Activated CD4-positive, alpha-beta T cell treated with anti-CD3 and anti-CD28 coated beads, Interleukin-10, Interleukin-2, amounts not matched to agents 100 ng/mL and 50 ng/mL, durations not matched to agents 16 hours and 8 hours (primary cell): ENCODE measurements around the gene JAML.
A peak's percentile ranks its signal among the peaks of the same experiment; 100 is the strongest.

Experiments
- DNase-seq: peaks from one replicate; pipeline ENCODE4 v3.0.0-alpha.2; 2020

Gene JAML

GRCh38 chr11:118215262-118215661 is 9.5 kb downstream of the JAML start:
- peak; percentile 70 for DNase-seq

DNA sequence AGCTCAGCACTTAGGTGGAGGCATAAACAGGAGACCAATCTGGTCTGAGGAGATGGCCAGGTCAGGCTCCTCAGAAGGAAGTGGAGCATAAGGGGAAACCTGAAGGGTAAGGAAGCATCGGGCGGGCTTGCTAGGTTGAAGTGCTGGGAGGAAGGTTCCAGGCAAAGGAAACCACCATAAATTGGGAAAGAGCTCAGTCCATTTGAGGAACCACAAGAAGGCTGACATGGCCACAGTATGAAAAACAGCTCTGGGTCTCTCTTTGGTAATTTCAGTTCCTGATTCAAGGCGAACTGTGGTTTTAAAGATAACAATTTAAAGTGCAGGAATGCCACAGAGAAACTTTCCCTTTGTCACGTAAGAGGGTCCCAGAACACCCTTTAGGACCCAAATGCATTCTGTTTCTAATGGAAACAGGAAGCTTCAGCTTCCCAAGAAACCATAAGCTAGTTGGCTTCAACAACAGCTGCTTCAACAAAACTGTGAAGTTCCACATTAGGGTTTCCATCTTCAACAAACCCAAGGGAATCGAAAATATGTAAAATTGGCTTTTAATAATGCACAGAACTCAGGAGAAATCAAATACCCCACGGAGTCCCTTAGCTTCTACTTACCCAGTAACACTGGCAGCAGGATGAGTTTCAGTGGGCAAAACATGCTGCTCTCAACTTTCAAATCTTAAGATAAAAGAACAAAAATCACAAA is 10.4 kb downstream of the JAML start:
- no peak for DNase-seq

DNA sequence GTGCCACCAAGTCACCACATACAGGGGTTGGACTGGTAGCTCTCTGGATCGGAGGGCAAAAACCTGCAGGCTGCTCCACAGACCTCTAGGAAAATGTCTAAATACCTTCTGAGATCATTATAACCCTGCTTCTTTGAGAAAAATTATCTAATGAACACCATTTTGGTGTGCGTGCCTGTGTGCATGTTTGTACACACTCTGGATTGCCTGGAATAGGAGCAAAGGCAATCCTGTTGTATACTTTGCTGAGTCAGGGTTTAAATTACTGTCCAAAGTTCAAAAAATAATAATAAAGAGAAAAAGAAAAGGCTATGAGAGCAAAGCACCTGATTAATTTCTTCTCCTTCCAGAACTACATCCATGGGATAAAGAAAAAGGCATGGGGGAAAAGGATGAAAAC is 11.0 kb downstream of the JAML start:
- no peak for DNase-seq

GRCh38 chr11:118213201-118213600 is 11.6 kb downstream of the JAML start:
- no peak for DNase-seq

GRCh38 chr11:118212781-118213191 is 12.0 kb downstream of the JAML start:
- no peak for DNase-seq

DNA sequence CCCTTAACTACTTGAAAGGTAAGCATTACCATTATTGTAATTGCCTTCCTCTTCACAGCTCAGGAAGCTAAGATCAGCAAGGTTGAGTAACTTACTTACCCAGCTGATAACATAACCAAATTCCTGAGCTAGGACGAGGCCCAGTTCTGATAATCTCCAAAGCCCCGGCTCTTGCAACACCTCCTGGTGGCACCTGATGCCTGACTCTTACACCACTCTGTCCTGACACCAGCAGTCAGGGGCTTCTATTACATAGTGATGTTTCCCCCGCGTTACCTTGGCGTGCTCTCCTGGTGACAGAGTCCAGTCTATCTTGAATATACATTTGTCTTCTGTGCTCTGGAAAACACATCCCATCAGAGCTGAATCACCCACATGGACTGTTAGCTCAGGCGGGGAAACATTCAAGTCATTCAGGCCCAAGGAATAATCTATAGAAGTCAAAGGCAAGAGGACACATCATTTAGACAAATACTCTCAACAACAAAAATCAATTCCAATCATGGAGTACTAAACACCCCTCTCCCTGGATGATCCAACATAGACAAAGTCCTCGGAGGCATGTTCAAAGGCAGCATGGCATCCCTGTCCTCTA is 12.6 kb downstream of the JAML start:
- DNase-seq, result no peak

GRCh38 chr11:118211006-118211405 is 13.8 kb downstream of the JAML start:
- no peak for DNase-seq

GRCh38 chr11:118210323-118210722 is 14.5 kb downstream of the JAML start:
- no peak for DNase-seq

DNA sequence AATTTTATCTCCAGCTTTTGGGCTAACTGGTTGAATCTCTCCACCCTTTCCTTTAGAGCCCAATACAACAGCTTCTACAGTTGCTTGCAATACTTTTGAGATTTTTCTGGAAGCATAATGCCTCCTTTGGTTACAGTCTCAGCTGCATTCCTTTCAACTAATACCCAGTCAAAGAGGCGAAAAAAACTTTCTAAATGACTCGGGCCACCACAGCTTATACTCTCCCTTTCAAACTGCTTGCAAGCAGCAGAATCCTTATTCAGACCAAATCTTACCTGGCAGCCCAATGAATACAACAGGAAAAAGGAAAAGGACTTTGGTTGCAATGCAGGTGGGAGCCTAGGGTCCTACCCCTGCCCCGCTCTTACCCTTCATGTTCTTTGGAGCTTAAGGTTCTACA is 15.8 kb downstream of the JAML start:
- DNase-seq, result peak; percentile 63

- DNase-seq, result peak; percentile 67
Measured at GRCh38 chr11:118207079-118207478, 17.7 kb downstream of the JAML start.

- no peak for DNase-seq
Measured at GRCh38 chr11:118206391-118207031, 18.3 kb downstream of the JAML start.

- DNase-seq, result no peak
Measured at GRCh38 chr11:118205606-118206378, 19.0 kb downstream of the JAML start.

- peak; percentile 80 for DNase-seq
Measured at GRCh38 chr11:118202599-118203422, 22.0 kb downstream of the JAML start.

GRCh38 chr11:118201966-118202365 is 22.8 kb downstream of the JAML start:
- no peak for DNase-seq

DNA sequence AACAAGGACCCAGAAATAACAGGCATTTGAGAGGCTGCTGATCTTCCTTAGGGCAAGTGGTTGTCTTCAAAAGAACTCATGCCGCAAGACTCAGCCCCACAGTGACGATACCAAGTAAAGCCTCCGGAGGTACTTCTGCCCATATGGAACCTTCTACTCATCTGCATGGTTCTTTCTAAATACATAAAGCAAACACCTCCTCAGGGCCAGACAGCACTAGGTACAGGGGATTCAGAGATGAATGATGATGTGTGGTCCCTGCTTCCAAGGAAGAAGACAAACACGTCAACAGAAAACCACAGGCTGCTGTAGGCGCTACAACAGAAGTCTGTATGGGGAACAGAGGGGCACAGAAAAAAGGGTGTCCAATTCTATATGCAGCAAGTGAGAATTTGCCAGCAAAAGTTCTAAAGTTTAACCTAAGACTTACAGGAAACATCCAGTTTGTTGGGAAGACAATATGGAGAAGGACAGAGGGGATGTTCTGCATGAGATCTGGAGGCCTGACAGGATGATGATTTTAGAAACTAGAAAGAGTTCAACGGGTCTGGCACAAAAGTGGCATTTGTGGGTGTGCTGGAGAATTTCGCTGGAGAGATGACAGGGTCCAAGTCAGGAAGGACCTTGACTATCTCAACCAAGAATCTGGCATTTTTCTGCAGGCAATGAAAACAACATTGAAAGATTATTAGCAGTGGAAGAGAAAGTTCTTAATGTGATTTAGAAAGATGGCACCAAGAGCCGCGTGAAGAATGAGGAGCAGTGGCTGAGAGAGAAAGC is 23.7 kb downstream of the JAML start:
- DNase-seq, result peak; percentile 74

GRCh38 chr11:118200497-118200896 is 24.3 kb downstream of the JAML start:
- DNase-seq, result no peak

DNA sequence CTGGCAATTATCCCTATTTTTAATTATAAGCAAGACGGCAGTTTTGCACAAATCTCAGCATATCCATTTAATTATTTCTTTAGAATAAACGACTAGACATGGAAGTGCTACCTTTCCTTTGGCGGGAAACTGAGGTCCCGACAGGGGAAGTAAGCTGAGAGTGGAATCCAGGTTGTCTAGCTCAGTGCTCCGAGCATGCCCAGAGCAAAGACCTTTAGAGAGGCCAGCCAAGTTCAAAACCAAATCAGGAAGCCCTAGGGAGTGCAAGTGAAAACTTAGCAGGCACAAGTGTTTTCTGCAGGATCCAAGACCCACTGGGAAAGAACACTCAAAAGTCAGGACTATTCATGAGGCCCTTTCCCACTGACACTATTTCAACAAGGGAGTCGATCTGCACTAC is 25.7 kb downstream of the JAML start:
- DNase-seq, result no peak

DNA sequence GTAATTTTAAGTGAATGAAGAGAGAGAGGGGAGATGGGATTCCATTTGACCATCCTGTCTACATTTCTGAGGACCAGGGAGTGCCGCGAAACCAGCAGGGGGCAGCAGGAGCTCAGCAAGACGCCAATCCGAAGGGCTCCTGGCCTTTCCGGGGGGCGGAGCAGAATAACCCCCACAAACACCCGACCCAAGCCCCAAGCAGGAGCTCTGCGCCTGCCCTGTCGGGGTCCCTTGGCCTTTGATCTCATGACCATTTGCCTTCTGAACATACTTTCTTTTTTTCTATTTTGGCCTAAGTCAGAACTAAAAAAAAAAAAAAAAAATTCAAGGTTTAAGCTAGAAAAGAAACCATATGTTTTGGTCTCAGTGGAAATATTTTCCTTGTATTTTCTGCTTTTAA is 26.4 kb downstream of the JAML start:
- DNase-seq, result peak; percentile 88

DNA sequence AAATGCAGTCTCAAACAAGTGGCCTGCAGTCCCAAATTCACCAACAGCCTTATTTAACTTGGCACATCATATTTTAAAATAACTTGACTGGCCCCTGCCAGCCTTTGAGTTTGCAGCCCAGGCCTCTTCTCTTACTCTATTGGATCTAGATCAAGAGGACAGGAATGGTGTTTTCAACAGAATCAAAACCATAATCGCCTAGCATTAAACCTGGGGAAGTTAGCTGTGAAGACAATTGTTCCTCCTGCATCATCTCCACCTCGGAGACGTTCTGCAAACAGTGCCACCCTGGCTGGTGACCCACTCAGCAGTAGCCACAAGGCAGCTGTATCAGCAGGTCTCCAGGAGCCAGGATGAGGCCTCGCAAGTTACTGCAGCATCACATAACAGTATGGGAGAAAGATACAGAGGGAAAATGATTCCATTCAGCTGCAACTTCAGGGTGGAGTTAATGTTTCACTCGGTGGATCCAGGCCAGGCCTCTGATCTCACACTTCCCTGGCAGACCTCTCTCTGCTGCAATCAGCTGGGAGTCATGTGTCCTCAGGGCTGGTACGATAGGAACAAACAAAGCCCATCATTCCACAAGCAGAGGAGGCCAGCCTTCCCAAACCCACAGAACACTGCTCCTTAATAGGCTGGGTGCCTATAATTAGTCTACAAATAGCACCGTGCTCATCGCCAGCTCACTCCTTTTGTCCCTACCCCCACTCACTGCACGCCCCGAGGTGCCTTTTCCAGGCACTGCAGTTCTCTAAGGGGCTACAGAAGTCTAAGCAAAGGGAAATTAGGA is 29.8 kb downstream of the JAML start:
- no peak for DNase-seq

DNA sequence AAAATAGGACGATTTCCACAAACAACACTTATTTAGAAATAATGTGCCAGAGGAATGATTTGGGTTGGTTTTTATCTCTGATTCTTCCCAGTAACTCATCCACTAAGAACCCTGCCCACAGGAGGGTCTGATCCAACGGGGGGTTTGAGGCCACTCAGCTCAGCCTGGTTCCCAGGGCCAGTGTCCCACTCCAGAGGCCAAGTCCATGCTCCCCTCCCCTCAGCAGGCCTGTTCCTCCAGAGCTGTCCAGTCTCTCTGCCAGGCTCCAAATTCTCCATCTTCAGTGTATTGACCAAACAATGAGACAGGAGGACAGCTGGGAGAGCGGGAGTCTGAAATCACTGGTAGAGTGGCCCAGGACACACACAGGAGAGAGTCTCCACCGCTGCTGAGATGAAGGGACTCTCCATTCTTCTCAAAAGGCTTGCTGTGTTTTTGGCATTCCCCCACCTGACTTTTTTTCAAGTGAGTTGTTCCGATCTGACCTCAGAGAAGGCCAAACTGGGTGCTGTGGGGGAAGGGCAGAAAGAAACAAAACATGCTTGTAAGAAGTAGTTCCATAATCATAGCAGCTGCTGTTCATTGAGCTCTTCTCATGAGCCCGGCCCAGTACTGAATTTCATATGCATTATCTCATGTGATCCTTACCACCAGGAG is 30.8 kb downstream of the JAML start:
- no peak for DNase-seq
